Esophagus squamous epithelium (tissue), 5 donors: ENCODE results near the gene LMX1B. TPM values are rescaled to one million over a fixed set of nuclear protein-coding genes. Genes with fewer than 3 reads are reported as not detected.
A peak's percentile ranks its signal among the peaks of the same experiment; 100 is the strongest.

Source experiments
- DNase-seq: peaks from one replicate; lab custom pipeline; 2025; lab: John Stamatoyannopoulos, UW
- H3K27ac ChIP-seq, 4 donors: fragments of 200-600 bp; sonication (generic); one replicate each; pipeline ENCODE4 v1.5.1; 2016 to 2019; ENCODE audit warnings: mild to moderate bottlenecking in 1 of 4
- H3K27me3 ChIP-seq, 4 donors: fragments of 200-600 bp; sonication (generic); 1 replicate in 3 of 4; 2 replicates in 1 of 4; pipeline versions ENCODE4 v1.5.1 to v1.6.0; 2017 to 2021; ENCODE audit warnings: antibody characterized with exemption in 1 of 4
- H3K36me3 ChIP-seq, 3 donors: fragments of 200-600 bp; sonication (generic); one replicate each; pipeline ENCODE4 v1.5.1; 2016 to 2019
- H3K4me1 ChIP-seq, 3 donors: fragments of 200-600 bp; sonication (generic); one replicate each; pipeline ENCODE4 v1.5.1; 2017 to 2019
- H3K4me3 ChIP-seq, 4 donors: fragments of 200-600 bp; sonication (generic); 1 replicate in 3 of 4; 2 replicates in 1 of 4; pipeline ENCODE4 v1.5.1; 2016 to 2019; ENCODE audit warnings: mild to moderate bottlenecking in 2 of 4, moderate library complexity in 1 of 4
- H3K9me3 ChIP-seq, 3 donors: fragments of 200-600 bp; sonication (generic); one replicate each; pipeline ENCODE4 v1.5.1; 2016 to 2019
- CTCF ChIP-seq, 6 experiments: fragments of 450-650 bp in 4 of 6; fragments of 200-600 bp in 2 of 6; sonication (generic) in 2 of 6; IDR thresholded peaks; one replicate each; pipeline ENCODE4 v1.5.1; 2016 to 2019; ENCODE audit warnings: antibody characterized with exemption in 6 of 6, mild to moderate bottlenecking in 4 of 6, moderate library complexity in 4 of 6
- POLR2A ChIP-seq, 4 donors: fragments of 450-650 bp; IDR thresholded peaks; one replicate each; pipeline ENCODE4 v1.6.1; 2017; ENCODE audit warnings: antibody characterized with exemption in 4 of 4, mild to moderate bottlenecking in 4 of 4, moderate library complexity in 3 of 4
- WGBS, 2 donors: methylation state at CpG; one replicate each; pipeline ENCODE4 v1.1.5; 2018; 5-methylcytosine and 5-hydroxymethylcytosine counted together
- intact Hi-C: fragments of 100-400 bp; cut with DNase I; formaldehyde crosslinking; loops from one replicate; pipeline ENCODE4 v1.15.0; 2022
- total RNA-seq, 4 donors: library from RNA; depleted of rRNA; stranded (reverse); fragments of >200 nt; gene quantifications; one replicate each; pipeline ENCODE4 v1.1.0, GENCODE V29; 2016
- donor health status: DM: yes; HTN: yes; CAD: no.

LMX1B gene
- total RNA-seq, 4 donors from 2014 or later = 0.23 TPM; not detected in 3

- no peak for DNase-seq
- 90% methylated on average over 2 of the region's 3 CpGs; no CpG with 5 or more reads in 1 of the 2 donors for WGBS, 2 donors
- H3K27me3 ChIP-seq = peaks cover 0 to 90% (median 0%) of the 10 kb centered on the region in 4 donors
- H3K9me3 ChIP-seq = no peaks in the 10 kb centered on the region
- no peak for TF ChIP-seq POLR2A (IDR thresholded peaks at IDR 0.05)
- no peak for TF ChIP-seq CTCF (IDR thresholded peaks at IDR 0.05)
- peaks cover 6 to 27% (median 22%) of the 10 kb centered on the region in 3 donors for H3K4me1 ChIP-seq
- H3K36me3 ChIP-seq = no peaks in the 10 kb centered on the region
- intact Hi-C loops = loop anchor here (2.0 kb wide), 1 partner anchor 79 kb away; no protein-coding TSS in a partner anchor
- no peak overlapping the region for H3K4me3 ChIP-seq
- no peak overlapping the region for H3K27ac ChIP-seq
Observed at GRCh38 chr9:126703866-126704156, 90.1 kb downstream of the LMX1B start.

GRCh38 chr9:126704157-126704891 lies 90.6 kb downstream of the LMX1B start:
- 0 to 32% methylated on average over 5 to 6 of the region's 14 CpGs for WGBS, 2 donors
- peak overlapping the region in 1 of 4 donors; percentile 52 for H3K4me3 ChIP-seq
- DNase-seq = no peak
- TF ChIP-seq POLR2A (IDR thresholded peaks at IDR 0.05) (no peak), CTCF (IDR thresholded peaks at IDR 0.05) (no peak)
- H3K9me3 ChIP-seq = no peaks in the 10 kb centered on the region
- intact Hi-C loops = loop anchor here (2.0 kb wide), 1 partner anchor 78 kb away; no protein-coding TSS in a partner anchor
- H3K4me1 ChIP-seq = peaks cover 6 to 27% (median 22%) of the 10 kb centered on the region in 3 donors
- H3K27ac ChIP-seq = no peak overlapping the region
- H3K27me3 ChIP-seq = peaks cover 0 to 87% (median 0%) of the 10 kb centered on the region in 4 donors
- H3K36me3 ChIP-seq = no peaks in the 10 kb centered on the region

GRCh38 chr9:126704892-126705766 lies 91.4 kb downstream of the LMX1B start:
- Histone ChIP-seq H3K27me3 (peaks cover 0 to 79% (median 0%) of the 10 kb centered on the region in 4 donors), H3K9me3 (no peaks in the 10 kb centered on the region)

GRCh38 chr9:126705767-126706697 lies 92.3 kb downstream of the LMX1B start:
- H3K27me3 ChIP-seq = peaks cover 0 to 74% (median 0%) of the 10 kb centered on the region in 4 donors

More at GRCh38 chr9:126704892-126705766, 91.4 kb downstream of the LMX1B start:
- DNase-seq = no peak
- no peak overlapping the region for H3K27ac ChIP-seq
- H3K4me3 ChIP-seq = peak overlapping the region in 3 of 4 donors; percentile 11 to 52 (median 22)
- no peaks in the 10 kb centered on the region for H3K36me3 ChIP-seq
- peaks cover 6 to 27% (median 22%) of the 10 kb centered on the region in 3 donors for H3K4me1 ChIP-seq
- intact Hi-C loops = loop anchor here (2.0 kb wide), 1 partner anchor 78 kb away; no protein-coding TSS in a partner anchor
- no peak for TF ChIP-seq POLR2A (IDR thresholded peaks at IDR 0.05)
- peak; percentile 88 to 93 (median 91) for TF ChIP-seq CTCF (IDR thresholded peaks at IDR 0.05)
- WGBS, 2 donors = 2 to 8% methylated on average over 9 to 11 of the region's 36 CpGs

More at GRCh38 chr9:126705767-126706697, 92.3 kb downstream of the LMX1B start:
- DNase-seq = no peak
- TF ChIP-seq POLR2A (IDR thresholded peaks at IDR 0.05) (no peak), CTCF (IDR thresholded peaks at IDR 0.05) (peak; percentile 49 to 74 (median 57))
- WGBS, 2 donors = 36 to 56% methylated on average over 14 to 20 of the region's 41 CpGs
- intact Hi-C loops = loop anchor here (2.0 kb wide), 1 partner anchor 77 kb away; no protein-coding TSS in a partner anchor
- Histone ChIP-seq H3K27ac (no peak overlapping the region), H3K9me3 (no peaks in the 10 kb centered on the region), H3K36me3 (no peaks in the 10 kb centered on the region), H3K4me3 (peak overlapping the region in 3 of 4 donors; percentile 11 to 52 (median 22)), H3K4me1 (peaks cover 6 to 27% (median 22%) of the 10 kb centered on the region in 3 donors)
